OCI-M2 (cell line): Measurements from ENCODE around the gene IZUMO1.

Experiments used
- DNase-seq: peaks from one replicate; lab custom pipeline; 2025; ENCODE audit not compliant: unreplicated experiment; lab: John Stamatoyannopoulos, UW

IZUMO1 gene

DNA sequence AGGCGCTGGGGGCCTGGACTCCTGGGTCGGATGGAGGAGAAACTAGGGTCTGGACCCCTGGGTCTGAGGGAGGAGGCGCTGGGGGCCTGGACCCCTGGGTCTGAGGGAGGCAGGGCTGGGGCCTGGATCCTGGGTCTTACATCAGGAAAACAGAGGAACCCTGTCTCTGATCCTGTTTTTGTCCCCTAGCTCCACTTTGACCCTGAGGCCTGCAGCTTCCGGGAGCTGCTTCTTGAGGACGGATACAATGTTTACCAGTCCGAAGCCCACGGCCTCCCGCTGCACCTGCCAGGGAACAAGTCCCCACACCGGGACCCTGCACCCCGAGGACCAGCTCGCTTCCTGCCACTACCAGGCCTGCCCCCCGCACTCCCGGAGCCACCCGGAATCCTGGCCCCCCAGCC, 11.0 kb upstream of the IZUMO1 start:
- no peak for DNase-seq

DNA sequence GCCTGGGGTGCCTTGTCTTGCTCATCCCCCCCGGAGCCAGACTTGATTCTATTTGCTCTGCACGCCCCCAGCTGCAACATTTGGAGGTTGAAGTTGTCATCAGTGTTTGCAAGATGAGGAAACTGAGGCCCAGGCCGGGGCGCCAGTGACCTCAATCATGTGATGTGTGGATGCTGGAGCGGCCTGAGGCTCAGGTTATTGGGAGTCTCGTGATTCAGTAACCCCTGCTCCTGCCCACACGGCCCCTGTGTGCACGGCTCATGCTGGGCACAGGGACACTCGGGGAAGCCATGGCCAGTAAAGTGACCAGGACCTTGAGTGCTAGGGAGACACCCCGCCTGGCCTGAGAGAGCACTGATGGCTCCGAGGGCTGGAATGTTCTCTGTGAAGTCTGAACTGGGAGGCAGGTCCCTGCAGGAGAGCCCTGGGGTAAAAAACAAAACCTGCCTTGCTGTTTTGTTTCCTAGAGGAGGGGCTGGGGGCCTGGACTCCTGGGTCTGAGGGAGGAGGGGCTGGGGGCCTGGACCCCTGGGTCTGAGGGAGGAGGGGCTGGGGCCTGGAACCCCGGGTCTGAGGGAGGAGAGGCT, 10.5 kb upstream of the IZUMO1 start:
- DNase-seq, result no peak

DNA sequence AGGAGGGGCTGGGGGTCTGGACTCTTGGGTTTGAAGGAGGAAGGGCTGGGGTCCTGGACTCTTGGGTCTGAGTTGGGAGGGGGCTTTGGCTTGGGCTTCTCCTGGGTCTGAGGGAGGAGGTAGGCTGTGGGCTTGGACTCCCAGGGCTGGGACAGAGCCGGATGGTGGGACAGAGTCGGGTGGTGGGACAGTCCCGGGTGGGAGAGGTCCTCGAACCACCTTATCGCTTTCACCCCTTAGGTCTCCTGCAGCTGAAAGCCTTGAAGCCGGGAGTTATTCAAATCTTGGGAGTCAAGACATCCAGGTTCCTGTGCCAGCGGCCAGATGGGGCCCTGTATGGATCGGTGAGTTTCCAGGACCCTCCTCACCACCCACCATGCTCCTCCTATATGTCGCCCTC, 10.0 kb upstream of the IZUMO1 start:
- no peak for DNase-seq

DNA sequence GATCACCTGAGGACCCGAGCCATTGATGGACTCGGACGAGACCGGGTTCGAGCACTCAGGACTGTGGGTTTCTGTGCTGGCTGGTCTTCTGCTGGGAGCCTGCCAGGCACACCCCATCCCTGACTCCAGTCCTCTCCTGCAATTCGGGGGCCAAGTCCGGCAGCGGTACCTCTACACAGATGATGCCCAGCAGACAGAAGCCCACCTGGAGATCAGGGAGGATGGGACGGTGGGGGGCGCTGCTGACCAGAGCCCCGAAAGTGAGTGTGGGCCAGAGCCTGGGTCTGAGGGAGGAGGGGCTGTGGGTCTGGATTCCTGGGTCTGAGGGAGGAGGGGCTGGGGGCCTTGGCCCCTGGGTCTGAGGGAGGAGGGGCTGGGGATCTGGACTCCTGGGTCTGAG, 9.5 kb upstream of the IZUMO1 start:
- DNase-seq, result no peak

DNA sequence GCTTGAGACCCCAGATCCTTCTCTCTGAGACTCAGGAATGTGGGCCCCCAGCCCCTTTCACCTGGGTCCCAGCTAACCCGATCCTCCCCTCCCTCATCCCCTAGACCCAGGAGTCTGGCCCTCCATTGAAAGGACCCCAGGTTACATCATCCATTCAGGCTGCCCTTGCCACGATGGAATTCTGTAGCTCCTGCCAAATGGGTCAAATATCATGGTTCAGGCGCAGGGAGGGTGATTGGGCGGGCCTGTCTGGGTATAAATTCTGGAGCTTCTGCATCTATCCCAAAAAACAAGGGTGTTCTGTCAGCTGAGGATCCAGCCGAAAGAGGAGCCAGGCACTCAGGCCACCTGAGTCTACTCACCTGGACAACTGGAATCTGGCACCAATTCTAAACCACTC, 9.1 kb upstream of the IZUMO1 start:
- DNase-seq, result no peak

DNA sequence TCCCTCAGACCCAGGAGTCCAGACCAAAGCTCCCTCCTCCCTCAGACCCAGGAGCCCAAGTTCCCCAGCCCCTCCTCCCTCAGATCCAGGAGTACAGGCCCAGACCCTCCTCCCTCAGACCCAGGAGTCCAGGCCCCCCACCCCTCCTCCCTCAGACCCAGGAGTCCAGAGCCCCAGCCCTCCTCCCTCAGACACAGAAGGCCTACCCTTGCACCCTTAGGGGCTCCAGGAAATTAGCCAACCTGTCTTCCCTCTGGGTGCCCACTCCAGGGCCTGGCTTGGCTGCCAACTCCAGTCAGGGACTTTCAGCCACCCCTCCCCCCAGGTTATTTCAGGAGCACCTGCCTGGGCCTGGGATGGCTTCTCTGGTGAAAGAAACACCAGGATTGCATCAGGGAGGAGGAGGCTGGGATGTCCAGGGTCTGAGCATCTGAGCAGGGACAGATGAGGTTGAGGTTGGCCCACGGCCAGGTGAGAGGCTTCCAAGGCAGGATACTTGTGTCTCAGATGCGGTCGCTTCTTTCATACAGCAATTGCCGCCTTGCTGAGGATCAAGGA, 8.5 kb upstream of the IZUMO1 start, which contains the start of gene FGF21:
Gene FGF21, plus strand, starts transcription at position 441 of the 558 bp plus-strand sequence. CDS start 713 bp downstream, outside the sequence.
- no peak for DNase-seq

DNA sequence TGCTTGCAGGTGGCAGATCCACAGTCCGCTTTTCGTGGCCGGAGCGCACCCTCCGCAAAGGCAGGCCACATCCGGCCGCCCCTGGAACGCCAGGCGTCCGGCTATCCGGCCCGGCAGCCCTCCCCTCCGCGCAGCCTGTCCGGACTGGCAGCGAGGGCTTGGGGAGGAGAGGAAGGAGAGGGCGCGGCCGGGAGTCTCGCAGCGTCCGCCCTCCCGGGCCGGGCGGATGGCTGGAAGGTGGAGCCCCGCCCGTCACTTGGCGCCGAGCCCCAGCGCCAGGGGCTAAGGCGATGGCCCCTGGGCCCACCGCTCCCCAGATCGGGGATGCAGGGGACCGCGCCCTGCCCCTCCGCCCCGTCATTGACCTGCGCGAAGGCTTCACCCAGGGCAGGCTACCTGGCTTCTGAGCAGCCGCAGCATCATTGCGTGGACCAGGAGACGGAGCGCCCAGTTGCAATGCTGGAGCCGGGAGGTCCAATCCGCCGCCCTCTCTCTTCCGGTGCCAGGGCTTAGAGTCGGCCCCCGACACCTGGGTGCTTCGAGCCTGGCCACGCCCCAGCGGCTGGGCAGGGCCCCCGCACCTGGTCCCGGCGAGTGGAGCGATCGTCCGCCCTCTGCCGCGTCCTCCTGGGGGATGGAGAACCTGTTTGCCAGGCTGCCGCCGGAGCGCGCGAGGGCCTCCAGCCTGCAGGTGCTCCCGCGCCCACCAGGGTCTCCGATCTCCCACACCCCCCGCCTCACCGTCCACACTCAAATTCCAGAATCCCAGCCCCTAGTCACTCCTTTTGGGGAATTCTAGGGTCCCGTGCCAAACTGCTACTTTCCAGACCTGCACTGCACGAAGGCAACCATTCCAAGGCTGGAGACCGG, 6.0 kb upstream of the IZUMO1 start, which contains the start of gene FUT1:
Gene FUT1, minus strand, starts transcription at position 146 of the 870 bp plus-strand sequence. CDS start 1,360 bp downstream, outside the sequence.
- DNase-seq, result no peak

DNA sequence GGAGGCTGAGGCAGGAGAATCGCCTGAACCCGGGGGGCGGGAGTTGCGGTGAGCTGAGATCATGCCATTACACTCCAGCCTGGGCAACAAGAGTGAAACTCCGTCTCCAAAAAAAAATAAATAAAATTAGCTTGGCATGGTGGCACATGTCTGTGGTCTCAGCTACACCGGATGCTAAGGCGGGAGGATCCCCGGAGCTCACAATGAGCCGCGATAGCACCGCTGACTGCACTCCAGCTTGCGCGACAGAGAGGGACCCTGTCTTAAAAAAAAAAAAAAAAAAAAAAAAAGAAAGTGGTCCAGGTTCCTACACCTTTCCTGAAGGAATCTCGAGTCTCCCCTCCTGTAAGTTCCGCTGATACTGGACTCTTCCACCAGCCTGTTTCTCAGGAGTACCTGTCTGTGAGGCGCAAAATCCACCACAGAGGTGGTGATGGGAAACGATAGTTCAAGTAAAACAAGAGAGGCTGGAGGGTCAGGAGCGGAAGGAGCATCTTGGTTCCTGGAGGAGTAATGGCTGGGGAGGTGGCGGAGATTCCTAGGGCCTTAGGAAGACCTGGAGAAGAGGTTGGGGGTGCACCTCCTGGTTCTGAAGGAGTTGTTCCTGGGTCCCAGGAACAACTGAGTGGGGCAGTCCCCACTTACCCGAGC, 5.3 kb upstream of the IZUMO1 start:
- DNase-seq, result no peak

DNA sequence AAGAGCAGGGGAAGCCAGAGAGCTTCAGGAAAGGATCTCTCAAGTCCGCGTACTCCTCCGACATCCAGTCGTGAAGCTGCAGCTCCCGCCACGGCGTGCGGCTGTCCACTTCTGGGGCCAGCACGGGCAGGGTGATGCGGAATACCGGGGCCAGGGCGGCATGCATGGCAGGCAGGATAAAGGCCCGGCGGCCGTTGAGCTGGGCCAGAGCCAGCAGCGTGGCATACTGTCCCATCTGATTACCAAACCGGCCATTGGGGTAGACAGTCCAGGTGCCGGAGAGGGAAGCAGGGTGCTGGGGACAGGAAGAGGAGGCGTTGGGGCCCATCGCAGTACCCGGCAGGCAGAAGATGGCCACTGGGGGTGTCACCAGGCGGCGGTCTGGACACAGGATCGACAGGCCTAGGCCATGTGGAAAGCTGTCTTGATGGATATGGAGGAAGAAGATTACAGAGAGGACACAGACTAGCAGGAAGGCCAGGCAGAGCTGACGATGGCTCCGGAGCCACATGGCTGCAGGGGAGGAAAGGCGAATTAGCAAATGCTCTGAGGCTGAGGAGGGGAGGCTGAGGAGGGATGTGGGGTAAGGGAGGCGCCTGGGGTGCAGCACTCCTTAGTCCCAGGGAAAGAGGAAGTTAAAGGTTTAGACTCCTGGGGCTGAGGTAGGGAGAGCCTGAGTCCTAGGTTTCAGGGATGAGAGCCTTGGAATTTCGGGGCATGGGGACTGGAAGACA, 4.2 kb upstream of the IZUMO1 start:
- no peak for DNase-seq

DNA sequence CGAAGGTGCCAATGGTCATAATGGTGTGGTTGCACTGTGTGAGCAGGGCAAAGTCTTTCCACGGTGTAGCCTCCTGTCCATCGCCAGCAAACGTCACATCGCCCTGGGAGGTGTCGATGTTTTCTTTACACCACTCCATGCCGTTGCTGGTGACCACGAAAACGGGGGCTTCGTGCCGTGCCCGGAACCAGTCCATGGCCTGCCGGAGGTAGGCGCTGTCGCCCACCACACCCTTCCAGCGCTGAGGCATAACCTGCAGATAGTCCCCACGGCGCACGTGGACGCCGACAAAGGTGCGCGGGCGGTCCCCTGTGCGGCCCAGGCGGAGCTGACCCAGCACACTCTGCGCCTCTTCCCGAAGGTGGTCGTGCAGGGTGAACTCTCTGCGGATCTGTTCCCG, 3.6 kb upstream of the IZUMO1 start:
- no peak for DNase-seq

DNA sequence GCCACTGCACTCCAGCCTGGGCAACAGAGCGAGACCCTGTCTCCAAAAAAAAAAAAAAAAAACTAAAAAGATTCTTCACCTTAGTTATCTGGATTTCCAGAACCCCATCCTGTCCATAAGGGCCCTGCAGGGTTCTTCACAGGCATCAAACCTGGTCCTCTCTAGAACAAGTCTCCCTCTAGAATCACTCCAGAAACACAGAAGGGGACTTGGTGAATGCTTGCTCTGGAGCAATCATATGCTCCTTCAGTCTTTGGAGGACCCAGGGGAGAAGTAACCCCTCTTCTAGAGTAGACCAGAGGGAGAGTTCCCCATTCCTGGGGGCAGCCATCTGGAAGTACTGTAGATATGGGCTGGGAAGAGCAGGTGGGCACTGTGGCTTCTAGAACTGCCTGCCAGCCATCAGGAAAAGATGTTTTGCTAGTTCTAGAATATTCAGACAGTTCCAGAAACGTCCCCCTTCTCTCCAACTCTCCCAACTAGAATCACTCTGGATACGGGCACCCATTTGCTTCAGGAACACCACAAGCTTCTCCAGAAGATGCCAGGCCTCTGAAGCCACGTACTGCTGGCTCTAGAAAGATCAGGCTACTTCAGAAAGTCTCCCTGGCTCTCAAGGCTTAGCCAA, 3.0 kb upstream of the IZUMO1 start:
- DNase-seq, result no peak

DNA sequence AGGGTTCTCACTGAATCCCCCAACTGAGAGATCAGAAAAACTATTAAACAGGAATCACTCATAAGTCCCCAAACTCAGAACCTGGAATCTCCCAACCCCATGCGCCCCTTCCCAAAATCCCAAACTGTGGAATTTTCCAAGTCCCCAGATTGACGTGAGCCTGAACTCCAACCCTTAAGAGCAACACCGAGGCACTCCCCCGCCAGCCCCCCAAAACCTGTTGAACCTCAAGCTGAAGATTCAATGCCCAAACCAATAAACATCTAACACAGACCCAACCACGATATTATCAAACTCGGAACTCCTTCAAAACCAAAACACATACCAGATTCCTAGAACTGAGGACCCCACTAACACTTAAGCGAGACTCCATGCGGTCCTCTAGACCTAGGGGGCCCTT, 599 bp downstream of the IZUMO1 start:
- DNase-seq, result no peak

DNA sequence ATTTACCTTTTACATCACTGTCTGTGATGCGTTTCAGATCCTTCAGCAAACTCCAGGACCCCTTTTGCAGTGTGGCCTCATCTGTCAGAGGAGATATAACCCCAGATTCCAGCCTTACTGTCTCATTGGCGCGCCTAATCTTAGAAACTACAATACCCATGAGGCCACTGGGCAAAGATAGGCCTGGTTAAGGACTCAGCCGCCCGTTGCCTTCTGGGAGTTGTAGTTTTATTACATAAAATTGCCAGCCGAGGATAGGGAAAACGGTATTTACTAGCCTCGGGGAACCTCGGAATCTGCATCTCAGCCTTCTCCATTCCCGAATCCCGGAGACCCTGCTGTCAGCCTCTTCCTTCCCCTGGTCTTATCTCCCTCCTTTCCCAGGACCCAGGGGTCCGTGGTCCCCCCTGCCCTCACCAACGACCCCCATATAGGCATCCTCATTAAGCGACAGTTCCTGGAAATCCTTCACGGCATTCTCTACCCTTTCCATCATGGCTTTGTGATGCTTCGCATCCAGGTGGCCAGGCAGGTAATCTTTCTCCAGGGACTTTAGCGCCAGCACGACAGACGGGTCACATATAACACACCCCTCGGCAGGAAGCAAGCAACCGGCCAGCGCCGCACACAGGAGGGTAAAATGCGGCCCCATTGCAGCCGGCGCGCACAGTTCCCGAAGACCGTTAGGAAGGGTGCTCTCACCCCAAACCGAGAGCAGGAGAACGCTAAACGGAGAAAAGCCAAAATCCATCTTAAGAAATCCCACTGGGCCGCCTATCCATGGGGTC, 1.3 kb downstream of the IZUMO1 start:
- peak; percentile 27 for DNase-seq

DNA sequence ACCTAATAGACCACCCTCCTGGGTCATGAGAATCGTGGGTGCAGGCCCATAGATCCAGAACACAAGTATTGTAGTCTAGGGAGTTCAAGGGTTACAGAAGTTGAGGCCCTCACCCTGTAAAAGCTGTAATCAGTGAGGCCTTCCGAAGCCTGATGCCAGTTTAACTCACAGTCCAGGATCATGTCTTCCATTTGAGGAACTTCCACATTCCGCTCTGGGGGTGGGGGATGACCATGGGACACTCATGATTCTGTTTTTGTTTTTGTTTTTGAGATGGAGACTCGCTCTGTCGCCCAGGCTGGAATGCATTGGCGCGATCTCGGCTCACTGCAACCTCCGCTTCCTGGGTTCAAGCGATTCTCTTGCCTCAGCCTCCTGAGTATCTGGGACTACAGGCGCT, 4.6 kb downstream of the IZUMO1 start:
- DNase-seq, result no peak

DNA sequence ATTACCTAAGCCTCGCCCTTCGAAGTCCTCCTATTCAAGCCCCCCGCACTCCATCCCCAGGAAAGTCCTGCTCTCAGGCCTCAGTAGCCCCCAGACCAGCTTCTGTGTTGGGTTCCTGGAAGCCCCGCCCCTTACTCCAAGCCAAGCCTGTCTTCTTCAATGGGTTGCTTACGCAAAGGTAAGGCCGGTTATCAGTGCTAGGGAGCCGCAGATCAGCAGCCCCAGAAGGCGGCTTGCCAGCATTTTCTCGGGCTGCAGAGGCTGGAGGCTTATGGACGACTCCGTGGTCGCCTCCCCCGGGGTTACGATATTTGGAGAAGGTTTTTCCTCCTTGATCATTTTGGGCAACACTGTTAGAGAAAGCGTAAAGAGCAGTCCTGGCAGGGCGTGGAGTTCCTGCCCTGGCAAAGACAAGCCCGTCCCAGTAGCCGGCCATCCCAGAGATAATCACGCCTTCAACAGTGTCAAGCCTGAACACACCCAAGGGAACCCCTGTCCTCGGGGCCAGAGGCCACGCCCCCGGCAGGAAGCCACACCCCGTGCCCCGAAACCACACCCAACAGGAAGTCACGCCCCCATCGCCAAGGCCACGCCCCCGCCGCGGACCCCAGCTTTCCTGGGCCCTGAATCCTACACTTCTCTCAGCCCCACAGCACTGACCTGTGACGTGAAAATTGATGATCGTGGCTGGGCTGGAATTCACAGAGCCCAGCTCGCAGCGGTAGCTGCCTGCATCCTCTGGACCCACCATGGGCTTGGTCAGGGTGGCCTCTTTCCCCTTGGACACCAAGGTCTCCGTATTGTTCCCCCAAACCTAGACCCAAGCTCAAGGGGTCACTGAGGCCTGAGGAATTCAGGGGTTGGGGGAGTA, 5.3 kb downstream of the IZUMO1 start:
- DNase-seq, result no peak

DNA sequence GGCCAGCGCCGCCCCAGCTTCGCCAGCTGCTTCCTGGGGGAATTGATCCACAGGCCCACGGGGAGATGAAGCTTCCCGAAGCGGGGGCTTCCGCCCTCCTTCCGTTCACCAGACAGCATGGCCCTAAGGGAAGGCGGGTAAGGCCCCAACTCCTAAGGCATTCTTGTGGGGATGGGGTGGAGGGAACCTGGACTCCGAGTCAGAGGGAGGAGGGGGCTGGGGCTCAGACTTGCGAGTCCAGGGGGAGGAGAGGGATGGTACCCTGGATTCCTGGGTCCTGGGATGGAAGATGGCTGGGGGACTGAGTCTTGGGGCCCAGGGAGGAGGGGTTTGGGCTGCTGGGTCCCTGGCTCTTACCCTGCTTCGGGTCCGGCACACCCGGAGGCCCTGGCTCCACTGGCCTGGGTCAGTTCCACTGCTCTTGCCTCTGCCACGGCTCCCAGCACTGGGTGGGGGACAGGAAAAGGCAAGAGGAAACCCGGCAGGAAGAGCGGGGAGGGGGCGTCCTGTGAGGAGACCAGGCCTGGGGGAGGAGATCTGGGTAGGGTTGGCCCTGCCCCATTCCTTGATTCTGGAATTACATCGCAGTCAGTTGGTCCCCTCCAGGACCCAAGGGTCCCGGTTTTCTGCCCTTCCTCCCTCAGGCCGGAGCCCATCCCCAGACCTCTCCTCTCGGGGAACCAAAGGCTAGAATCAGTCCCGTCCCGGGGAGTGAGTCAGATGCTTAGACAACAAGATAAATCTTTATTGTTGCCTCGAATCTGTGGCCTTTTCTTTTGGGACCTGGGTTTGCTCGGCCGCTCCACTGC, 6.3 kb downstream of the IZUMO1 start, which contains the start of gene RASIP1:
Gene RASIP1, minus strand, starts transcription at position 447 of the 809 bp plus-strand sequence. Its CDS starts 328 bp downstream, at position 119.
- no peak for DNase-seq

DNA sequence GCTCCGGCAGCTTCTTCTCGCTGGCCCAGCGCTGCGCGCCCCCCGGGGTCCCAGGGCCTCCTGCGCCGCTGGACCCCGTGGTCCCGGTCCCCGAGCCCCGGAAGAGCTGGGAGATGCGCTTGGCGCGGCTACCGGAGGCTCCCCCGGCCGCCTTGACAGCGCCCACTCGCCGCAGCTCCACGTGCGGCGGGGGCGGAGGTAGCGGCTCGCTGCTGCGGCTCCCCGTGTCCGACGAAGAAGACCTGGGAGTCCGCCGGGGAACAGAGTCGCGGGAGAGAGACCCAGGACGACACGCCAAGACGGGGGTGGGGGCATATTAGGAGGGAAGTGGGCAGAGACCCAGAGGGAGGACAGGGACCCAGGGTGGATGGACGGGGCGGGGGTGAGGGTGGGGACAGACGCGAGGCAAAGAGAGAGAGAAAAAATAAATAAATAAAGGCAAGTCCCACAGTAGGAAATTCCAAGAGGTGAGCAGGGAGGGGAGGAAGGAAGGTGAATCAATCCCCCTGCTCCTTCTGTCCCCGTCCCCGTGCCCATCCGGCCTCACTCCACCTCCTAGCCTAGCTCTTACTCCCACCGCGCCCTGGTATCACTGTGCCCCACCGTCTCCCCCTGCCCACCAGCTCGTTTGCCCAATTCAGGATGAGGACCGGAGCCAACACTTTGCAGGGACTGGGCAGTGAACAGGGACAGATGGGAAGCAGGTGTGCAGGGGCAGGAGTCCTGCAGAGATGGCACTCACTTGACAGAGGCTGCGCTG, 7.1 kb downstream of the IZUMO1 start:
- DNase-seq, result no peak
